Globus pallidus (tissue), 1 donor: ENCODE data around the gene ATP9A.
"Not testable (repeated sequence)": the region's sequence is repeated elsewhere in the genome, so short reads cannot be mapped to it uniquely, and the experiment has no call there.

Experiments
- DNase-seq: peaks from one replicate; pipeline ENCODE4 v3.0.0-alpha.2; 2015; ENCODE audit warnings: low spot score

Gene ATP9A

GRCh38 chr20:51796340-51796739 lies 28.1 kb upstream of the ATP9A start:
- no peak for DNase-seq

GRCh38 chr20:51792960-51793359 lies 24.8 kb upstream of the ATP9A start:
- DNase-seq: no peak

- DNase-seq: no peak
Observed at GRCh38 chr20:51791626-51792025, 23.4 kb upstream of the ATP9A start.

- no peak for DNase-seq
Observed at GRCh38 chr20:51790256-51790655, 22.1 kb upstream of the ATP9A start.

- no peak for DNase-seq
Observed at GRCh38 chr20:51789434-51789833, 21.2 kb upstream of the ATP9A start.

- no peak for DNase-seq
Observed at GRCh38 chr20:51788822-51789221, 20.6 kb upstream of the ATP9A start.

GRCh38 chr20:51784299-51784698 lies 16.1 kb upstream of the ATP9A start:
- DNase-seq: no peak

- DNase-seq: not testable (repeated sequence)
Observed at GRCh38 chr20:51778229-51778759, 10.1 kb upstream of the ATP9A start.

- DNase-seq: no peak
Observed at GRCh38 chr20:51775241-51775640, 7.1 kb upstream of the ATP9A start.

GRCh38 chr20:51772236-51772635 lies 4.0 kb upstream of the ATP9A start:
- DNase-seq: no peak

GRCh38 chr20:51769976-51770615 lies 1.9 kb upstream of the ATP9A start:
- no peak for DNase-seq

- no peak for DNase-seq
Observed at GRCh38 chr20:51768759-51769517, 748 bp upstream of the ATP9A start.

- DNase-seq: peak; percentile 60
Observed at GRCh38 chr20:51766994-51767866, 960 bp downstream of the ATP9A start.

GRCh38 chr20:51765381-51765780 lies 2.8 kb downstream of the ATP9A start:
- not testable (repeated sequence) for DNase-seq

- no peak for DNase-seq
Observed at GRCh38 chr20:51763965-51764602, 4.1 kb downstream of the ATP9A start.

GRCh38 chr20:51760905-51761546 lies 7.2 kb downstream of the ATP9A start:
- DNase-seq: no peak

- DNase-seq: no peak
Observed at GRCh38 chr20:51759769-51760510, 8.2 kb downstream of the ATP9A start.

- peak; percentile 88 for DNase-seq
Observed at GRCh38 chr20:51758978-51759544, 9.1 kb downstream of the ATP9A start.

GRCh38 chr20:51757226-51757625 lies 11.0 kb downstream of the ATP9A start:
- DNase-seq: no peak

- DNase-seq: no peak
Observed at GRCh38 chr20:51756653-51757052, 11.5 kb downstream of the ATP9A start.
